Measurements from ENCODE around the gene LDB2.

Gene LDB2

GRCh38 chr4:16674082-16674481 lies 224.4 kb downstream of the LDB2 start:
- no peaks in the 10 kb centered on the region for H3K9me3 ChIP-seq (ENCODE audit: control insufficient read depth, low read length)
- H3K4me1 ChIP-seq (ENCODE audit: control insufficient read depth, insufficient read depth, low read length), result peaks cover 24% of the 10 kb centered on the region
- no peak for DNase-seq (ENCODE audit: low read depth)
- no peaks in the 10 kb centered on the region for H3K36me3 ChIP-seq (ENCODE audit: control insufficient read depth, insufficient read depth, low read length, severe bottlenecking)
- H3K27me3 ChIP-seq (replicated peaks; ENCODE audit: control insufficient read depth, insufficient read depth, low read length), result no peaks in the 10 kb centered on the region
- H3K4me3 ChIP-seq (ENCODE audit: low read length), result no peak overlapping the region
- H3K9ac ChIP-seq (ENCODE audit: low read length), result no peak overlapping the region

- H3K9ac ChIP-seq (ENCODE audit: low read length), result no peak overlapping the region
- H3K4me3 ChIP-seq (ENCODE audit: low read length), result no peak overlapping the region
- H3K27me3 ChIP-seq (replicated peaks; ENCODE audit: control insufficient read depth, insufficient read depth, low read length), result no peaks in the 10 kb centered on the region
- DNase-seq (ENCODE audit: low read depth), result no peak
- no peaks in the 10 kb centered on the region for H3K9me3 ChIP-seq (ENCODE audit: control insufficient read depth, low read length)
- H3K36me3 ChIP-seq (ENCODE audit: control insufficient read depth, insufficient read depth, low read length, severe bottlenecking), result no peaks in the 10 kb centered on the region
- H3K4me1 ChIP-seq (ENCODE audit: control insufficient read depth, insufficient read depth, low read length), result peaks cover 22% of the 10 kb centered on the region
These were observed 226.0 kb downstream of the LDB2 start for GRCh38 chr4:16672421-16672820.

GRCh38 chr4:16671741-16672140 lies 226.7 kb downstream of the LDB2 start:
- H3K4me1 ChIP-seq (ENCODE audit: control insufficient read depth, insufficient read depth, low read length), result peaks cover 15% of the 10 kb centered on the region
- H3K36me3 ChIP-seq (ENCODE audit: control insufficient read depth, insufficient read depth, low read length, severe bottlenecking), result no peaks in the 10 kb centered on the region
- no peaks in the 10 kb centered on the region for H3K27me3 ChIP-seq (replicated peaks; ENCODE audit: control insufficient read depth, insufficient read depth, low read length)
- H3K9me3 ChIP-seq (ENCODE audit: control insufficient read depth, low read length), result no peaks in the 10 kb centered on the region
- no peak overlapping the region for H3K4me3 ChIP-seq (ENCODE audit: low read length)
- no peak for DNase-seq (ENCODE audit: low read depth)
- no peak overlapping the region for H3K9ac ChIP-seq (ENCODE audit: low read length)

GRCh38 chr4:16670727-16671126 lies 227.7 kb downstream of the LDB2 start:
- no peaks in the 10 kb centered on the region for H3K27me3 ChIP-seq (replicated peaks; ENCODE audit: control insufficient read depth, insufficient read depth, low read length)
- peaks cover 10% of the 10 kb centered on the region for H3K4me1 ChIP-seq (ENCODE audit: control insufficient read depth, insufficient read depth, low read length)
- no peak overlapping the region for H3K9ac ChIP-seq (ENCODE audit: low read length)
- no peak for DNase-seq (ENCODE audit: low read depth)
- no peaks in the 10 kb centered on the region for H3K9me3 ChIP-seq (ENCODE audit: control insufficient read depth, low read length)
- no peaks in the 10 kb centered on the region for H3K36me3 ChIP-seq (ENCODE audit: control insufficient read depth, insufficient read depth, low read length, severe bottlenecking)
- H3K4me3 ChIP-seq (ENCODE audit: low read length), result no peak overlapping the region

- no peak overlapping the region for H3K9ac ChIP-seq (ENCODE audit: low read length)
- no peaks in the 10 kb centered on the region for H3K36me3 ChIP-seq (ENCODE audit: control insufficient read depth, insufficient read depth, low read length, severe bottlenecking)
- H3K27me3 ChIP-seq (replicated peaks; ENCODE audit: control insufficient read depth, insufficient read depth, low read length), result no peaks in the 10 kb centered on the region
- H3K9me3 ChIP-seq (ENCODE audit: control insufficient read depth, low read length), result no peaks in the 10 kb centered on the region
- H3K4me1 ChIP-seq (ENCODE audit: control insufficient read depth, insufficient read depth, low read length), result peaks cover 12% of the 10 kb centered on the region
- peak; percentile 34 for DNase-seq (ENCODE audit: low read depth)
- H3K4me3 ChIP-seq (ENCODE audit: low read length), result no peak overlapping the region
These were observed 229.4 kb downstream of the LDB2 start for GRCh38 chr4:16669036-16669435.

- H3K9me3 ChIP-seq (ENCODE audit: control insufficient read depth, low read length), result no peaks in the 10 kb centered on the region
- H3K4me3 ChIP-seq (ENCODE audit: low read length), result no peak overlapping the region
- H3K4me1 ChIP-seq (ENCODE audit: control insufficient read depth, insufficient read depth, low read length), result peaks cover 18% of the 10 kb centered on the region
- H3K27me3 ChIP-seq (replicated peaks; ENCODE audit: control insufficient read depth, insufficient read depth, low read length), result no peaks in the 10 kb centered on the region
- H3K36me3 ChIP-seq (ENCODE audit: control insufficient read depth, insufficient read depth, low read length, severe bottlenecking), result no peaks in the 10 kb centered on the region
- no peak for DNase-seq (ENCODE audit: low read depth)
- H3K9ac ChIP-seq (ENCODE audit: low read length), result no peak overlapping the region
These were observed 230.0 kb downstream of the LDB2 start for GRCh38 chr4:16668488-16668887.

- H3K4me1 ChIP-seq (ENCODE audit: control insufficient read depth, insufficient read depth, low read length), result peaks cover 22% of the 10 kb centered on the region
- no peak overlapping the region for H3K4me3 ChIP-seq (ENCODE audit: low read length)
- peak; percentile 80 for DNase-seq (ENCODE audit: low read depth)
- no peaks in the 10 kb centered on the region for H3K36me3 ChIP-seq (ENCODE audit: control insufficient read depth, insufficient read depth, low read length, severe bottlenecking)
- no peak overlapping the region for H3K9ac ChIP-seq (ENCODE audit: low read length)
- H3K9me3 ChIP-seq (ENCODE audit: control insufficient read depth, low read length), result no peaks in the 10 kb centered on the region
- no peaks in the 10 kb centered on the region for H3K27me3 ChIP-seq (replicated peaks; ENCODE audit: control insufficient read depth, insufficient read depth, low read length)
These were observed 231.0 kb downstream of the LDB2 start for GRCh38 chr4:16667464-16667863.

- Histone ChIP-seq H3K4me3 (ENCODE audit: low read length) (no peak overlapping the region), H3K9ac (ENCODE audit: low read length) (no peak overlapping the region), H3K4me1 (ENCODE audit: control insufficient read depth, insufficient read depth, low read length) (peaks cover 26% of the 10 kb centered on the region), H3K27me3 (replicated peaks; ENCODE audit: control insufficient read depth, insufficient read depth, low read length) (no peaks in the 10 kb centered on the region), H3K9me3 (ENCODE audit: control insufficient read depth, low read length) (no peaks in the 10 kb centered on the region), H3K36me3 (ENCODE audit: control insufficient read depth, insufficient read depth, low read length, severe bottlenecking) (no peaks in the 10 kb centered on the region)
- no peak for DNase-seq (ENCODE audit: low read depth)
These were observed 232.4 kb downstream of the LDB2 start for GRCh38 chr4:16665942-16666551.

- no peaks in the 10 kb centered on the region for H3K27me3 ChIP-seq (replicated peaks; ENCODE audit: control insufficient read depth, insufficient read depth, low read length)
- no peak overlapping the region for H3K4me3 ChIP-seq (ENCODE audit: low read length)
- DNase-seq (ENCODE audit: low read depth), result no peak
- no peaks in the 10 kb centered on the region for H3K9me3 ChIP-seq (ENCODE audit: control insufficient read depth, low read length)
- no peaks in the 10 kb centered on the region for H3K36me3 ChIP-seq (ENCODE audit: control insufficient read depth, insufficient read depth, low read length, severe bottlenecking)
- no peak overlapping the region for H3K9ac ChIP-seq (ENCODE audit: low read length)
- H3K4me1 ChIP-seq (ENCODE audit: control insufficient read depth, insufficient read depth, low read length), result peaks cover 30% of the 10 kb centered on the region
These were observed 234.7 kb downstream of the LDB2 start for GRCh38 chr4:16663732-16664131.

- Histone ChIP-seq H3K36me3 (ENCODE audit: control insufficient read depth, insufficient read depth, low read length, severe bottlenecking) (no peaks in the 10 kb centered on the region), H3K9ac (ENCODE audit: low read length) (no peak overlapping the region), H3K4me3 (ENCODE audit: low read length) (peak overlapping the region; percentile 12), H3K4me1 (ENCODE audit: control insufficient read depth, insufficient read depth, low read length) (peaks cover 29% of the 10 kb centered on the region), H3K9me3 (ENCODE audit: control insufficient read depth, low read length) (no peaks in the 10 kb centered on the region), H3K27me3 (replicated peaks; ENCODE audit: control insufficient read depth, insufficient read depth, low read length) (no peaks in the 10 kb centered on the region)
- no peak for DNase-seq (ENCODE audit: low read depth)
These were observed 235.1 kb downstream of the LDB2 start for GRCh38 chr4:16663307-16663706.

- no peaks in the 10 kb centered on the region for H3K36me3 ChIP-seq (ENCODE audit: control insufficient read depth, insufficient read depth, low read length, severe bottlenecking)
These were observed 236.6 kb downstream of the LDB2 start for GRCh38 chr4:16661813-16662212.

GRCh38 chr4:16660656-16661055 lies 237.8 kb downstream of the LDB2 start:
- no peak overlapping the region for H3K9ac ChIP-seq (ENCODE audit: low read length)
- H3K36me3 ChIP-seq (ENCODE audit: control insufficient read depth, insufficient read depth, low read length, severe bottlenecking), result no peaks in the 10 kb centered on the region
- no peaks in the 10 kb centered on the region for H3K9me3 ChIP-seq (ENCODE audit: control insufficient read depth, low read length)
- no peaks in the 10 kb centered on the region for H3K27me3 ChIP-seq (replicated peaks; ENCODE audit: control insufficient read depth, insufficient read depth, low read length)
- H3K4me3 ChIP-seq (ENCODE audit: low read length), result no peak overlapping the region
- H3K4me1 ChIP-seq (ENCODE audit: control insufficient read depth, insufficient read depth, low read length), result peaks cover 29% of the 10 kb centered on the region
- DNase-seq (ENCODE audit: low read depth), result no peak

More at GRCh38 chr4:16661813-16662212, 236.6 kb downstream of the LDB2 start:
- Histone ChIP-seq H3K4me1 (ENCODE audit: control insufficient read depth, insufficient read depth, low read length) (peaks cover 29% of the 10 kb centered on the region), H3K9ac (ENCODE audit: low read length) (no peak overlapping the region), H3K27me3 (replicated peaks; ENCODE audit: control insufficient read depth, insufficient read depth, low read length) (no peaks in the 10 kb centered on the region), H3K9me3 (ENCODE audit: control insufficient read depth, low read length) (no peaks in the 10 kb centered on the region), H3K4me3 (ENCODE audit: low read length) (no peak overlapping the region)
- DNase-seq (ENCODE audit: low read depth), result no peak

Data from adipocyte (in vitro differentiated cells).